ENCODE results near the gene DIABLO. TPM values are rescaled to one million over a fixed set of nuclear protein-coding genes. Genes with fewer than 3 reads are reported as not detected.
"Not testable (repeated sequence)": the region's sequence is repeated elsewhere in the genome, so short reads cannot be mapped to it uniquely, and the experiment has no call there.

The DIABLO gene
- 30.4 TPM for total RNA-seq
- long read RNA-seq, transcript DIABLO-207 (6 exons, 1,471 nt), result major isoform, 44 of 52 reads
- long read RNA-seq, transcript DIABLO-202 (6 exons, 1,336 nt), result minor isoform, 5 of 52 reads
- long read RNA-seq, partial matches to known transcripts, result 1 of 52 reads
- long read RNA-seq, other reads (novel, unspliced or antisense), result 1 of 52 reads

- ATAC-seq, result peak; percentile 96
- peak; percentile 100 for DNase-seq
- intact Hi-C loops (cut with micrococcal nuclease), result no loop called here
These were observed at the start of gene DIABLO for GRCh38 chr12:122225683-122226365. Gene DIABLO, minus strand, starts transcription at chr12:122226052. Its CDS starts 38 bp downstream, at chr12:122226014.

GRCh38 chr12:122275459-122275858 is 49.6 kb upstream of the DIABLO start:
- ATAC-seq (no peak), DNase-seq (no peak)
- intact Hi-C loops (cut with micrococcal nuclease), result no loop called here

GRCh38 chr12:122266230-122266901 is 40.5 kb upstream of the DIABLO start, which contains the start of gene VPS33A:
Gene VPS33A, minus strand, starts transcription at chr12:122266494. Its CDS starts 86 bp downstream, at chr12:122266408.
- peak; percentile 98 for DNase-seq
- ATAC-seq, result peak; percentile 98
- intact Hi-C loops (cut with micrococcal nuclease), result no loop called here

GRCh38 chr12:122265886-122266229 is 40.0 kb upstream of the DIABLO start:
- DNase-seq (no peak), ATAC-seq (peak; percentile 54)
- intact Hi-C loops (cut with micrococcal nuclease), result no loop called here

GRCh38 chr12:122265476-122265875 is 39.6 kb upstream of the DIABLO start:
- no peak for DNase-seq
- intact Hi-C loops (cut with micrococcal nuclease), result no loop called here
- no peak for ATAC-seq

- DNase-seq; intact Hi-C loops (cut with micrococcal nuclease); ATAC-seq: not testable (repeated sequence)
These were observed 34.9 kb upstream of the DIABLO start for GRCh38 chr12:122260735-122261134.

GRCh38 chr12:122258939-122259338 is 33.1 kb upstream of the DIABLO start:
- intact Hi-C loops (cut with micrococcal nuclease); ATAC-seq; DNase-seq: not testable (repeated sequence)

GRCh38 chr12:122258462-122258861 is 32.6 kb upstream of the DIABLO start:
- intact Hi-C loops (cut with micrococcal nuclease); DNase-seq; ATAC-seq: not testable (repeated sequence)

- intact Hi-C loops (cut with micrococcal nuclease), result no loop called here
- no peak for ATAC-seq
- no peak for DNase-seq
These were observed 24.7 kb upstream of the DIABLO start for GRCh38 chr12:122250536-122250935.

GRCh38 chr12:122250047-122250446 is 24.2 kb upstream of the DIABLO start:
- intact Hi-C loops (cut with micrococcal nuclease), result no loop called here
- ATAC-seq, result no peak
- DNase-seq, result no peak

- DNase-seq (no peak), ATAC-seq (no peak)
- intact Hi-C loops (cut with micrococcal nuclease), result no loop called here
These were observed 19.7 kb upstream of the DIABLO start for GRCh38 chr12:122245553-122245952.

- DNase-seq, result no peak
- no peak for ATAC-seq
- intact Hi-C loops (cut with micrococcal nuclease), result no loop called here
These were observed 18.9 kb upstream of the DIABLO start for GRCh38 chr12:122244565-122245371.

- intact Hi-C loops (cut with micrococcal nuclease), result no loop called here
- ATAC-seq, result no peak
These were observed 18.1 kb upstream of the DIABLO start for GRCh38 chr12:122243965-122244364.

GRCh38 chr12:122238861-122239260 is 13.0 kb upstream of the DIABLO start:
- DNase-seq (no peak), ATAC-seq (no peak)
- intact Hi-C loops (cut with micrococcal nuclease), result no loop called here

More at GRCh38 chr12:122243965-122244364, 18.1 kb upstream of the DIABLO start:
- no peak for DNase-seq

- DNase-seq, result no peak
- no peak for ATAC-seq
- intact Hi-C loops (cut with micrococcal nuclease), result no loop called here
These were observed 9.9 kb upstream of the DIABLO start for GRCh38 chr12:122235741-122236140.

GRCh38 chr12:122232691-122233090 is 6.8 kb upstream of the DIABLO start:
- intact Hi-C loops (cut with micrococcal nuclease), result no loop called here
- ATAC-seq (no peak), DNase-seq (no peak)

GRCh38 chr12:122230798-122231197 is 4.9 kb upstream of the DIABLO start:
- intact Hi-C loops (cut with micrococcal nuclease), result no loop called here
- ATAC-seq, result no peak

GRCh38 chr12:122228092-122228491 is 2.2 kb upstream of the DIABLO start:
- DNase-seq, result no peak
- intact Hi-C loops (cut with micrococcal nuclease), result no loop called here

More at GRCh38 chr12:122230798-122231197, 4.9 kb upstream of the DIABLO start:
- no peak for DNase-seq

GRCh38 chr12:122227341-122227740 is 1.5 kb upstream of the DIABLO start:
- DNase-seq (no peak), ATAC-seq (no peak)
- intact Hi-C loops (cut with micrococcal nuclease), result no loop called here

More at GRCh38 chr12:122228092-122228491, 2.2 kb upstream of the DIABLO start:
- ATAC-seq, result no peak
